DMS 273 (cell line): ENCODE data around the gene CREBBP.

Experiments
- DNase-seq: peaks from one replicate; lab custom pipeline; 2025; ENCODE audit not compliant: unreplicated experiment; lab: John Stamatoyannopoulos, UW

CREBBP gene

DNA sequence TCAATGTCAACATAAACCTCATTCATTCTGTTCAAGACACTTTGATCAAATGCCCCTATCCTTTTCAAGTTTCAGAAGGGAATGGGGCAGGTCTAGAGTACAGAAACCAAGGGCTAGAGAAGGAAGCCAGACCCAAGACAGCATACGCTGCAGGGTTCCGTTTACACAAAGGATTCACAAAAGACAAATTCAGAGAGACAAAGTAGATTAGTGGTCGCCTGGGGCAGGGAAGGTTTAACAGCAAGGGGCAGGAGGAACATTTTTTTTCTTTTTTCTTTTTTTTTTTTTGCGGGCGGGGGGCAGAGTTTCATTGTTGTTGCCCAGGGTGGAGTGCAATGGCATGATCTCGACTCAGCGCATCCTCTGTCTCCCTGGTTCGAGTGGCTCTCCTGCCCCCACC lies 143.3 kb downstream of the CREBBP start:
- DNase-seq = no peak

DNA sequence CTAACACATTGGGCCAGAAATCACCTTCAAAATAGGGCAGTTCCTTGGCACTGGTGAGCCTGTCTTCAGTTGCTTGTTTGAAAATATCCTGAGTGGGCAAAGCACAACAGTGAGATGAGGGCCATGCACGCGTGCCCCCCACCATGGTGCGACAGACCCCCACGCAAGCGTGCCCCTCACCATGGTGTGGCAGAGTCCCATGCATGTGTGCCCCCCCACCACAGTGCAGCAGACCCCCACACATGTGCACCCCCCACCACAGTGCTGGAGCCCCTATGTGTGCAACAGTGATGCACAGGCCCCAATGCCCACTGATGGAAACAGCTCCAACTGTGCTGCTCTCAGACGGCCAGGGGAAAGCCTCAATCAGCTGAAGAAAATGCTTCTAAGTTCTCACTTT lies 144.4 kb downstream of the CREBBP start:
- no peak for DNase-seq

DNA sequence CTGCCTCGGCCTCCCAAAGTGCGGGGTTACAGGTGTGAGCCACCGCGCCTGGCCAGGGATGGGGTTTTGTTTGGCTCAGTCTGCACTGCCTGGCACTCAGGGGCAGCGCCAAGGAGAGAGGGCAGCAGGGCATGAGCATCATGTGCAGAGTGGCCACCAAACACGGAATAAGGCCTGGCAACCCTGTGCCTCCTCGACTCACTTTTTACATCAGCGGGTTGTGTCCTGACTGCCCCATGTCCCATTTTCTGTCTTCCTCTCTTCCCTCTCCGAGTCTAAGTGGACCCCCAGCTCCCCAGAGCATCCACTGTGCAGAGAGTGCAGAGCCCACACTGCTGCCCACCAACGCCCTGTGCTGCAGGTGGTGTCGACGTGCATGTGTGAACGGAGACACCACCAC lies 145.0 kb downstream of the CREBBP start:
- no peak for DNase-seq

DNA sequence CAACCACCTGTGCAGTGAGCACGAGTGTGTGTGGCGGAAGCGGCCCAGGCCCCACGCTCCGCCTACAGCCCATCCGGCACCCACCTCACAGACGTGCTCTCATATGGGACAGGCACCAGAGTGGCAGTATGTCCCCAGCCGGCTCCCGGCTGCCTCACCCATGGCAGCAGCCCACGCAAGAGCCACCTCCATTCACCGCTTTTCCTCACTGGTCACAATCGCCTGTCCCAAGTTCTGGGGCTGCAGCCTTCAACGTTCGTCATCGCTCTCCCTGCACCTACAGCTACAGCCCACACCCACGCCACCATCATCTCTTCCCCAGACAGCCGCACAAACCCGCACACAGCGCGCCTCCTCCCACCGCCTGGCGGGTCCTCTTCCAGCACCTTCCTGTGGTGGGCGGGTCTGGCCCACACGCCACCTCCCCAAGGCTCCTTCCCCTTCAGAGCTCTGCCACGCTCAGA lies 145.7 kb downstream of the CREBBP start:
- DNase-seq = no peak

DNA sequence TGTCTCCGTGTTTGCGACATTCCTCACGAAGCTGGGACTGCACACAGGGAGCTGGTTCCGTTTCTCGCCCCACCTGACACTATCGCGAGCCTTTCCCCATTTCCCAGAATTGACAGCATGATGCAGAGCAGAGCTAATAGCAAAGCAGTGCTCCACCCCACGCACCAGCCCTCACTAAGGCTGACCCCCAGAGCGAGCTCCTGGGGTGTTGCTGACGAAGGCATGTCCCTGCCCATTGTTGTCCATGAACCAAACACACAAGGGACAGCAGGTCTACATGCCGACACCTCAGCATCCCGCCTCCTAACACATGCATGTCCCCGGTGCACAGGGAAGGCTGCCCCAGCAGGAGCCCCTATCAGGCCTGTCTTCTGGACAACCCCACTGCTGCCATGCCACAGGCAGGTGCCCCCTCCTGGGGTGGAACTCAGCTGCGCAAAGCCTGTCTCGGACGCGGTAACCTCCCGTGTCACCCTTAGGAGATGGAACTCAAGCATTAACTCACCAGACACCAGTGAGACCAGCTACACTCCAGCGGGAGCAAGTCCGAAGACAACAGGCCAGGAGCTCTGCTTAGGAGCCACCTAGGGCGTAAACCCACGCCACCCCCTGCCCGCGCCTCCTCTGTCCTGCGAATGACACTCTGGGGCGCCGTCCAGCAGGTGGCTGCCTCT lies 146.3 kb downstream of the CREBBP start:
- no peak for DNase-seq

DNA sequence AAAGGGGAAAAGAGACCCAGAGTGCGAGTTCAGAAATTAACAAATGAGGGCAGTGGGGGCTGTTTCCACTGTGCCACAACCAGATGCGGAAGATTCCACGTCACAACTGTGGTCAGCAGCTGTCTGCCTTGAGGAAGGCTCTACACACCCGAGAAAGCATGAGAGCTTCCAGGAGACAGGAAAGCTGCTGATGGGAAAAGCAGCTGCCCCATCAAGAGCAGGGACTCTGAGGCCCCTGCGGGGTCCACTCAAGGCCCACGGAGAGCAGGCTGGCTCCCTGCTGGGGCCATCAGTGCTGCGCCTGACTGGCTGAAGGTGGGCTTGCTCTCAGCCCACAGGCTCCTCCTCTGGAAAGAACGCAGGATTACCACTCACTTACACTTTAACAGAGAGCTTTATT lies 148.3 kb downstream of the CREBBP start:
- no peak for DNase-seq

DNA sequence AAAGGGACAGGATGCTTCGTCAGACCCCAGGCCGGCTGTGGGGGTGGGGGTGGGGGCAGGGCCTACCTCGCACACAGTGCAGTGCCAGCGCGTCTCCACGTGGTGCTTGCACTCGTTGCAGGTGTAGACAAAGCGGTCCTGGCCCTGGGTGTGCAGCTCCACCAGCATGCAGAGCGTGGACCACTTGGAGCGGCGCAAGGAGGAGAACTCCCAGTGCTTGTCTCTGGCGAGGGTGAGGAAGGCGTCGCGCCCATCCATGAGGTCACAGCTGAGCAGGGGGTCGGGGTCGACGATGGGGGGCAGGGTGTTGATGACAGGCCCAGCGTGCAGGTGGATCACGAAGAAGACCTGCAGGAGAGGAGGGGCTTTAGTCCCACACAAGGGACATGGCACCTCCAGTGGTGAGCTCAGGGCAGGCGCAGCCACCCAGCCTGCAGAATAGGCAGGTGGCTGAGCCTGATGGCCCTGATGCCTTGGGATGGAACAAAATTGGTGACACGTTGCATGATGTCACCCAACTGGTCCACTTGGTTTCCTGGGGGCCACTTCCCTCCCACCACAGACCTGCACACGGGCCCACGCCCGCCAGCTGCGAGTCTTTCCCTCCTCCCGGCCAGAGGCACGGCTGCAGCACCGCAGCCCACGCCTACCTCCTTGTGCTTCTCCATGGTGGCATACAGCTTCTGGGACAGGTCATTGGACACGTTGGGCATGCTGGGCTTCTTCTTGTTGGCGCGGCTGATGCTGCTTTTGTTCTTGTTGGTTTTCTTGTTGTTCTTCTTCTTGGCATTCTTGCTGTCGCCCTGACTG lies 149.2 kb downstream of the CREBBP start:
- DNase-seq = no peak

DNA sequence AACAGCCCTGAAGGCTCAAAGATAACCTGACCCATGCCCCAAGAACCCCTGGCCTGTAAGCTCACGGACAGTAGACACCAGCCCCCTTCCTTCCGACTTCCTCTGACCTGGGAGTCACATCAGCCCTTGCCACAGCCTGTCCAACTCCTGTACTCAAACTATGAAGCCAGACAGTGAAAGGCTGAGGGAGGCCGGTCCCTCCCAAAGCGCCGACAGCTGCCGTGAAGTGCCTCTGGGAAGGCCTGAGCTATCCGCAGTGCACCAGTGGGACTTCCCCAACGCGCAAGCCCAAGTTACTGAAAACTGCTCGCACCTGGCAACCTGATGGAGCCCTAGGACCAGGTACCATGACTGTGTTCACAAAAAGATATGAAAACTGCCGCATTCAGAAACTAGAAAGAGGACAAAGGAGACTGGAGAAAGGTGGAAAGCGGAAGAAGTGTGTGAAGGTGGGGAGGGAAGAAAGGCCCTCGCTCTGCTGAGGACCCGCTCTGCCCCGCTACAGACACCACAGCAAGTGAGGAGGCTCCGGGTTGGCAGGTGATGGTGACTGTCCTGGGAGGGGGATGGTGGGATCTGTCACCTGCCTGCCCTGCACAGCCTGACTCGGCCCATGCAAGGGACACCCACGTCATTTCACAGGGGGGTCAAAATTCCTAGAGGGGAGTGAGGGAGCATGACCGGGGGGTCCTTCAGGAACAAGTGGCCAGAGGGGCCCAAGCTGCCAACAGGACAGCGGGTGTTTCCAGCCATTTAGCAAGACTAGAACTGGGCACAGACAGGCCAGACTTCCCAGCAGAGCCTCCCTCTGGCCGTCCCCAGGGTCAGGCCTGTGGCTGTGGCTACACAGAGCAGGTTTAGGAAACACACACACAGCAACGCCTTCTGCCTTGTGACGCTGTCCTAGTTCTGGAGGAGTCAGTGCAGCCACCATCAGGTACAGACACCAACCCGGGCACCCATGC lies 150.1 kb downstream of the CREBBP start:
- DNase-seq = no peak

DNA sequence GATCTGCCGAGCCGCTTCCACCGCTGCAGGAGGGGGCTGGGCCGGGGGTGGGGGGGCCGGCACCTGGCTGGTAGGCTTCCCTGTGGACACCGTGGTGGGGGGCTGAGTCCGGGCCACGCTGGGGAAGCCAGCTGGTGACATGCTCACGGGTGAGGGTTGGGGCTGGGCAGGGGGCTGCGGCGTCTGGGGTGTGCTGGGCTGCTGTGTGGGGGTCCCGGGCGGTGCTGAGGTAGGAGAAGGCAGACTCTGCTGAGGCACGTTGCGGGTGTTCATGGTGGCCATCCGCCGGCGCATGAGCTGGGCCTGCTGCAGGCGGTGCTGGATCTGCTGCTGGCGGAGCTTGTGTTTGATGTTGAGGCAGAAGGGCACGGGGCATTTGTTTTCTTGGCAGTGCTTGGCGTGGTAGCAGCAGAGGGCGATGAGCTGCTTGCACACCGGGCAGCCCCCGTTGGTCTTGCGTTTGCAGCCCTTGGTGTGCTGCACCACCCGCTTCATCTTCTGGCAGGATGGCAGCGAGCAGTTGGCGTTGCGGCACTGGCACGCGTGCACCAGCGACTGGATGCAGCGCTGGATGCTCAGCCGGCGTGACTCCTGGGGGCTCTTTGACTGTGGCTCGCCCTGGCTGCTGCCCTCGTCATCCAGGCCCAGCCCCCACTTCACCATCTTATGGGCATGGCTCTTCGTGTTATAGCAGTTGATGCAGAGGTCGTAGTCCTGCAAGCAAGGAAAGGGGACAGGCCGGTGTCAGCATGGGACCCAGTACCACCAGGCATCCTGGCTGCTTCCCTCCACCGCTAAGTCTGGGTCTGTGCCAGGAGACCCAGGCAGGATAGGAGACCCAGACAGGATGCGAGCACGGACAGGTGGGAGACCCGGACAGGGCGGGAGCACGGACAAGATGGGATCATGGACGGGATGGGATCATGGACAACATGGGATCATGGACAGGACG lies 151.1 kb downstream of the CREBBP start:
- DNase-seq = no peak

DNA sequence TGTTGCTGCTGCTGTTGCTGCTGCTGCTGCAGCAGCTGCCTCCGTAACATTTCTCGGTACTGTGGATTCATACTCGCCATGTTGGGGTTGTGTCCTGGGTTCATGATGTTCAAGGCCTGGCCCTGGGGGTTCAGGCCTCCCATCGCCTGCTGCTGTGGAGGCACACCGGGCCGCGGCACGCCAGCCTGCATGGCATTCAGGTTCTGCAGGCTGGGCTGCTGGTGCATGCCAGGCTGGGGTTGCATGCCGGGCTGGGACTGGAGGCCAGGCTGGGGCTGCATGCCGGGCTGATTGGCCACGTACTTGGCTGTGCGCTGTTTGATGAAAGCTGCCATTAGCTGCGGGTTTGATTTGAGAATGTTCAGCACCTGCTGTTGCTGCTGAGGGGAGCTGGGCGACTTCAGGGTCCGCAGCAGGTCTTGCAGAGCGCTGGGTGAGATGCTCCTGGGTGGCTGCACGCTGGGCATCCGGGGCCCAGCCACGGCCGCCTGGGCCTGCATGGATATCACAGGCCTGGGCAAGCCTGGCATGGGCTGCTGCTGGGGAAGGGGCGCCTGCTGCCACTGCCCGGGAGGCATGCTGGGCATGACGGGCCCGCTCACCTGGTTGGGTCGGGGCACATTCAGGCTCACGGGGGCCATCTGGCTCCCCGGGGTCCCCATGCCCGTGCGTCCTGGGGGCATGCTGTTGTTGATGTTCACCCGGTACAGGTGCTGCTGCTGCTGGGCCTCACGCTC lies 151.9 kb downstream of the CREBBP start:
- DNase-seq = no peak

DNA sequence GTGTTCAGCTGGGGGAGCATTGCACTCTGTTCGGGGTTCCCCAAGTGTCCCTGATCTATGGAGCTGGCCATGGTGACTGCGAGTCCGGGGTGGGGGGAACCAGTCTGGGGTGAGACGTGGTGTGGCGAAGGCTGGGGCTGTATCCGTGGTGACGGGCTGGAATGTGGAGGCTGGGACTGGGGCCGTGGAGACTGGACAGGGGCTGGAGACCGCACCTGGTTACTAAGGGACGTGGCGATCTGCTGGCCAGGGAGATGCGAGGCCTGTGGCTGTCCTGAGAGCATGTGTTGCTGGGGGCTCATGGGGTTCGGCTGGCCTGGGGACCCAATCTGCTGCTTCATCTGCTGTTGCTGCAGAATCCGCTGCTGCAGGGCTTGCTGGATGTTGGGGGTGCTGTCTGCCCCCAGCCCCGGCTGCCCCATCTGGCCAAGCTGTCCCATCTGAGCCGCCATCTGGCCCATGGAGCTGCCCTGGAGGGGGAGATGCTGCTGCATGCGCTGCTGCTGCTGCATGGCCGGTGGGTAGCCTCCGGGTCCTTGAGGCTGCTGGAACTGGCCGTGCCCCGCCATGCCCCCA lies 152.6 kb downstream of the CREBBP start:
- peak; percentile 88 for DNase-seq

DNA sequence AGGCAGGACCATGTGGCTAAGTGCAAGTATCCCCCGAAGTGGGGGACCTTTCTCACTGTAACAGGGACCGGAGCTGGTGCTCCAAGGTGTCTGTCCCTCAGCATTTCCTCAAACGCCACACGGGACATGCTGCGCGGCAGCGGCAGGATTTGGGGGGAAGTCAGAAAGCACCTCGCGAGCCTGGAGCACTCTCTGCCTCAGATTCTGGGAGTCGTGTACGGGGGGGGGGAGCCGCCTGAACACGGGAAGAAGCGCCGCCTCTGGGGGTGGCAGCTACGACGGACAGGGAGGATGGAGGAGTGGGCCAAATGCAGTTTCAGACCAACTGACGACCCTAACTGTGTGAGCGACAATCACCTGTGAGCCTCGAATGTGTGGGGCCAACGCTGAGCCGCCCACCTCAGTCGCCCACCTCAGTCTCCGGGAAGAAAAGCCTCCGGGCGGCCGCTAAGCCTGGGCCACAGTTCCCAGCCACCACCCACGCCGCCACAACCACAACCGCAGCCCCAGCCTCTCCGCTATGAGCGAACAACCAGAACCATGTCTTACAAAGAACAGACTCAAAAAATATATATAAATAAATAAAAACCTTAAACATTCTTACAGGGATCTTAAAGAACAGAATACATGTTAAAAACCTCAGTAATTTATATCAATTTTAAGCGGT lies 154.4 kb downstream of the CREBBP start:
- no peak for DNase-seq

DNA sequence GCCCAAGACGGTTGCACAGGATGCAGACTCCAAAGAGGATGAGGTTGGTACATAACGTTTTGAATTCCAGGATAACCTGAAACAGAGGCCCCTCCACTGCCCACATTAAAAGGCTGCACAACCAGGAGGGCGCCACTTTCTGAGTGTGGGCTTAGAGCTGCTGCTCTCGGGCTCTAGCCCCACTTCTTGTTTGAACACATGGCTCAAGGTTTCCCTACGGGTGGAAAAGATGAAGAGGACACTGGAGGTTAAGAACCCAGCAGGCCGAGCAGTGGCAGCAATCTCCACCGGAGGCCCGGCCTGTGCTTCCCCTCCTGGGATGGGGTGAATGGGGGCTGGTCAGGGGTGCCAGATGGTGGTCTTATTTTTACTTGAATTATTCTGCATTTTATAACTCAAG lies 155.2 kb downstream of the CREBBP start:
- no peak for DNase-seq

DNA sequence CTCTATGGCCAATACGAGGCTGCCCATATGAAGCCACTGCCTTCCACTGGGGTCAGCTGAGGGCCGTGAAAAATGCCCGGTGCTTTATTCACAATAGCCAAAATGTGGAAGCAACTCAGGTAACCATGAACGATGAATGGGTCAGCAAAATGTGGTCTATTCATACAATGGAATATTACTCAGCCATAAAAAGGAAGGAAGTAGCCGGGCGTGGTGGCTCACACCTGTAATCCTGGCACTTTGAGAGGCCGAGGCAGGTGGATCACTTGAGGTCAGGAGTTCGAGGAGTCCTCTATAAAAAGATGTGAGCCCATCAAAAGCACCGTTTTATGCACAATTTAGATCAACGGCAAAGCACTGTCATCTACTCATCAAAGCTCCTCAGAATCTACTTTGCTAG lies 158.0 kb downstream of the CREBBP start:
- DNase-seq = no peak

DNA sequence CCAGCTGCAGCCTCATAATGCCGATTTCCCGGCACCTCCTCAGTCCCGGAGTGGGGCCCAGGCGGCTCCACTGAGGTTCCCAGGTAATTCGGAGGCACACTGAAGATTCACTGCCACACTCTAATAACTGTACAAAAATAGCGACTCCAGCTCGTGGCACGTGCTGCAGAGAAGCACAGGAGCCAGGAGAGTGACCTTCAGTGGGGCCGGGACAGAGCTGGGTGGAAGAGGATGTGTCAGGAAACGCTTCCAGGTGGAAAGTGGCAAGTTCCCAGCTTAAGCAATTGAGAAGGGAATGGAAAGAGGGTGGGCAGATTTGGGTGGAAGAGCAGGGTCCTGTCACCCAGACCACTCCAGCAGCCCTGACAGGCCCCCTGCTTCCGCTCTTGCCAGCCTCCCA lies 160.1 kb downstream of the CREBBP start:
- DNase-seq = no peak

DNA sequence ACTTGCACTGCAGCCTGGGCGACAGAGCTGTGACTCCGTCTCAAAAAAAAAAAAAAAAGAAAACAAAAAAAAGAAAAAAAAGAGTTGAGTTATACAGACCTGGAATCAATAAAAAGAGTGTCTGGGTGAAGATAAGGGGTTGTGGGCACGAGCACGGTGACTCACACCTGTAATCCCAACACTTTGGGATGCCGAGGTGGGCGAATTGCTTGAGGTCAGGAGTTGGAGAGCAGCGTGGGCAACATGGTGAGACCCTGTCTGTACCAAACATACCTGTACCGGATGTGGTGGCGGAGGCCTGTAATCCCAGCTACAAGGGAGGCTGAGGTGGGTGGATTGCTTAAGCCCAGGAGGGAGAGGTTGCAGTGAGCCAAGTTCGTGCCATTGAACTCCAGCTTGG lies 161.9 kb downstream of the CREBBP start:
- DNase-seq = no peak

DNA sequence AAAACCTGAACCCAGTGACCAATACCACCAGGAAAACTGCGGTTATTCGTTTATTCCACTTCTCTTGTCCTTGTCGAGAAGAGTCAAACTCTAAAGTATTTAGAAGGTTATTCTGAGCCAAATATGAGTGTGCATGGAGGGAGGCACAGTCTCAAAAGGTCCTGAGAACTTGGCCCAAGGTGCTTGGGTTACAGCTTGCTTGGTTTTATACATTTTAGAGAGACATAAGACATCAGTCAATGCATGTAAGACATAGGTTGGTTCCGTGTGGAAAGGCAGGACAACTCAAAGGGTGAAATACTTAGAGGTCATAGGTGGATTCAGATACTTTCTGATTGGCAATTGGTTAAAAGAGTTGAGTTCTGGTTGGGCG lies 162.5 kb downstream of the CREBBP start:
- no peak for DNase-seq

DNA sequence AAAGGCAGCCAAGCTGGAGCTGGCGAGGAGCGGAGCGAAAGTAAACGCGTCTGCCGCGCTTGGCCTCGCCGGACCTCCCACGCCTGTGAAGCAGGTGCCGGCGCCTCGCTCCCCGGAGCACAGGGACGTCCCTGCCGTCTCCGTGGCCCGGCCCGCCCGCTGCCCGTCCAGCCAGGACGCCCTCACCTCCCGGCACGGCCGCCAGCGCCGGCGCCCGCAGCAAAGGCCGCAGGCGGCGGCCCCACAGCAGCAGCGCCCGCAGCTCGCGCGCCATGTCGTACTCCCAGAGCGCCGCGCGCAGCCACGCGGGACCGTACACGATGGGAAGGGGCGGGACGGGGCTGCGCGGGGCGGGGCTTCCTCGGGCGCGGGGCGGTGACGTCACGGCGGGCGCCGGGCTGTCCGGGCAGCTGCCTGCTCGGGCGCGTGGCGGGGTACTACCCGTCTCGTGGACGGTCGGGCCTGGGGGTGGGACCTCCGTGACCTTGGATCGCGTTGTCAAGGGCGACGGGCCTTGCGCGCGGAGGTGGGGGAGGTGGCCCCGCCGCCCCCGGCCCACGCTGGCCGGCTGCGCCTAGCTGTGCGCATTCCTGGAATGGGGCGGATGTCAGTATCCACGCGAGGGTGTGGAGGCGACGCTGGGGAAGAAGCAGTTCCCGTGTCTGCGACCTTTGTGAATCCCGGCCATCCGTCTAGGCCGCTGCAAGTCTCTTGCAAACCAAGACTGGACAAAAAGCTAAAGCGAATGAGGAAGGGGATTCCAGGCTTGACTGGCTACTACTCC lies 163.1 kb downstream of the CREBBP start, which contains the start of gene TRAP1:
Gene TRAP1, minus strand, starts transcription at position 290 of the 784 bp plus-strand sequence. Its CDS starts 16 bp downstream, at position 274.
- DNase-seq = peak; percentile 94
